Measurements from ENCODE around the gene PSMG1.

Gene PSMG1

GRCh38 chr21:39153842-39154241 lies 29.4 kb downstream of the PSMG1 start:
- DNase-seq, result no peak

- no peak for DNase-seq
These were observed 29.9 kb downstream of the PSMG1 start for GRCh38 chr21:39153373-39153772.

- no peak for DNase-seq
These were observed 31.0 kb downstream of the PSMG1 start for GRCh38 chr21:39152271-39152670.

GRCh38 chr21:39150877-39151276 lies 32.4 kb downstream of the PSMG1 start:
- no peak for DNase-seq

- no peak for DNase-seq
These were observed 32.9 kb downstream of the PSMG1 start for GRCh38 chr21:39150316-39150715.

- no peak for DNase-seq
These were observed 33.4 kb downstream of the PSMG1 start for GRCh38 chr21:39149882-39150281.

GRCh38 chr21:39148975-39149374 lies 34.3 kb downstream of the PSMG1 start:
- DNase-seq, result no peak

GRCh38 chr21:39144191-39144590 lies 39.1 kb downstream of the PSMG1 start:
- no peak for DNase-seq

- DNase-seq, result no peak
These were observed 40.3 kb downstream of the PSMG1 start for GRCh38 chr21:39142972-39143371.

- DNase-seq, result peak; percentile 75
These were observed 41.7 kb downstream of the PSMG1 start for GRCh38 chr21:39141502-39141901.

- DNase-seq, result no peak
These were observed 45.7 kb downstream of the PSMG1 start for GRCh38 chr21:39137248-39138178.

GRCh38 chr21:39136711-39137110 lies 46.5 kb downstream of the PSMG1 start:
- DNase-seq, result no peak

GRCh38 chr21:39136138-39136537 lies 47.1 kb downstream of the PSMG1 start:
- DNase-seq, result peak; percentile 47

GRCh38 chr21:39134288-39134810 lies 48.9 kb downstream of the PSMG1 start:
- DNase-seq, result no peak

- DNase-seq, result no peak
These were observed 51.0 kb downstream of the PSMG1 start for GRCh38 chr21:39132248-39132647.

- no peak for DNase-seq
These were observed 51.5 kb downstream of the PSMG1 start for GRCh38 chr21:39131791-39132190.

GRCh38 chr21:39127506-39127905 lies 55.7 kb downstream of the PSMG1 start:
- DNase-seq, result no peak

- DNase-seq, result no peak
These were observed 56.8 kb downstream of the PSMG1 start for GRCh38 chr21:39126486-39126806.

- peak; percentile 76 for DNase-seq
These were observed 57.3 kb downstream of the PSMG1 start for GRCh38 chr21:39125752-39126485.

Measured in SHP77 treated with DMSO at 0.1 percent for 48 hours (cell line).